ENCODE data around the gene ARHGAP12.

ARHGAP12 gene

GRCh38 chr10:31930023-31930751, 1.6 kb upstream of the ARHGAP12 start:
- DNase-seq (ENCODE audit: low read depth) = no peak
- TF ChIP-seq CTCF (conservative IDR thresholded peaks at IDR 0.05; ENCODE audit: low read length) = no peak

GRCh38 chr10:31929261-31930022, 811 bp upstream of the ARHGAP12 start:
- peak overlapping the region; percentile 82 for H3K4me3 ChIP-seq (ENCODE audit: low read length)
- TF ChIP-seq CTCF (conservative IDR thresholded peaks at IDR 0.05; ENCODE audit: low read length) = no peak
- no peak for DNase-seq (ENCODE audit: low read depth)

More at GRCh38 chr10:31930023-31930751, 1.6 kb upstream of the ARHGAP12 start:
- H3K4me3 ChIP-seq (ENCODE audit: low read length) = peak overlapping the region; percentile 82

GRCh38 chr10:31927884-31928548, 615 bp downstream of the ARHGAP12 start:
- peak overlapping the region; percentile 82 for H3K4me3 ChIP-seq (ENCODE audit: low read length)
- TF ChIP-seq CTCF (conservative IDR thresholded peaks at IDR 0.05; ENCODE audit: low read length) = peak; percentile 44; the same call in 1 of the 2 replicates
- DNase-seq (ENCODE audit: low read depth) = peak; percentile 45

- H3K4me3 ChIP-seq (ENCODE audit: low read length) = peak overlapping the region; percentile 82
- no peak for TF ChIP-seq CTCF (conservative IDR thresholded peaks at IDR 0.05; ENCODE audit: low read length)
- no peak for DNase-seq (ENCODE audit: low read depth)
Observed at GRCh38 chr10:31927565-31927883, 1.1 kb downstream of the ARHGAP12 start.

GRCh38 chr10:31926765-31927564, 1.7 kb downstream of the ARHGAP12 start:
- DNase-seq (ENCODE audit: low read depth) = no peak
- TF ChIP-seq CTCF (conservative IDR thresholded peaks at IDR 0.05; ENCODE audit: low read length) = no peak
- peak overlapping the region; percentile 82 for H3K4me3 ChIP-seq (ENCODE audit: low read length)

GRCh38 chr10:31926160-31926559, 2.5 kb downstream of the ARHGAP12 start:
- H3K4me3 ChIP-seq (ENCODE audit: low read length) = peak overlapping the region; percentile 35
- no peak for TF ChIP-seq CTCF (conservative IDR thresholded peaks at IDR 0.05; ENCODE audit: low read length)
- no peak for DNase-seq (ENCODE audit: low read depth)
